GM06990 (cell line): ENCODE results near the gene DHX57.

Source experiments
- DNase-seq: peaks from one replicate; pipeline ENCODE4 v3.0.0-alpha.2; 2011; ENCODE audit not compliant: insufficient read length; ENCODE audit errors: extremely low read depth
- H3K27me3 ChIP-seq: replicated peaks from 2 replicates; pipeline ENCODE4 v1.6.0; 2011; ENCODE audit warnings: low read length; ENCODE audit not compliant: control insufficient read depth, insufficient read depth
- H3K36me3 ChIP-seq: 2 replicates; pipeline ENCODE4 v1.5.1; 2011; ENCODE audit warnings: low read length; ENCODE audit not compliant: control insufficient read depth, insufficient read depth
- H3K4me3 ChIP-seq: replicated peaks from 2 replicates; pipeline ENCODE4 v1.5.1; 2011; ENCODE audit warnings: low read depth, mild to moderate bottlenecking, control low read depth, low read length
- TF ChIP-seq, protein P1 (sequence below): IDR thresholded peaks from 2 replicates; pipeline ENCODE4 v1.5.1; 2011; ENCODE audit warnings: low read length, control low read depth, mild to moderate bottlenecking, inconsistent platforms; ENCODE audit not compliant: insufficient read depth, poor library complexity, severe bottlenecking

The DHX57 gene

DNA sequence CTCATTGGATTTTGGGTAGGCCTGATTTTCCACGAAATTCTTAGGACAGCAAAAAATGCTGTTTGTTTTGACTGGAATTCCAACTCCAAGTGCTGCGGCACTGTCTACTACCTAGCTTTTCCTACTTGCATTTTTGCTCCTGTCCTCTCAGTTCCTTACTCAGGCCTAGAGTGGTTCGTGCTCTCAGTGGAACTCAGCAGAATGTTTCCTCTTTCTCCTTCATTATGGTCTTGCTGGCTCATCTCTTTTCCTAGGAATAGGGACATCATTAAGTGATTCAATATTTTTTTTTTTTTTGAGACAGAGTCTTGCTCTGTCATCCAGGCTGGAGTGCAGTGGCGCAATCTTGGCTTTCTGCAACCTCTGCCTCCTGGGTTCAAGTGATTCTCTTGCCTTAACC lies 59.8 kb downstream of the DHX57 start:
- TF ChIP-seq, protein P1, sequence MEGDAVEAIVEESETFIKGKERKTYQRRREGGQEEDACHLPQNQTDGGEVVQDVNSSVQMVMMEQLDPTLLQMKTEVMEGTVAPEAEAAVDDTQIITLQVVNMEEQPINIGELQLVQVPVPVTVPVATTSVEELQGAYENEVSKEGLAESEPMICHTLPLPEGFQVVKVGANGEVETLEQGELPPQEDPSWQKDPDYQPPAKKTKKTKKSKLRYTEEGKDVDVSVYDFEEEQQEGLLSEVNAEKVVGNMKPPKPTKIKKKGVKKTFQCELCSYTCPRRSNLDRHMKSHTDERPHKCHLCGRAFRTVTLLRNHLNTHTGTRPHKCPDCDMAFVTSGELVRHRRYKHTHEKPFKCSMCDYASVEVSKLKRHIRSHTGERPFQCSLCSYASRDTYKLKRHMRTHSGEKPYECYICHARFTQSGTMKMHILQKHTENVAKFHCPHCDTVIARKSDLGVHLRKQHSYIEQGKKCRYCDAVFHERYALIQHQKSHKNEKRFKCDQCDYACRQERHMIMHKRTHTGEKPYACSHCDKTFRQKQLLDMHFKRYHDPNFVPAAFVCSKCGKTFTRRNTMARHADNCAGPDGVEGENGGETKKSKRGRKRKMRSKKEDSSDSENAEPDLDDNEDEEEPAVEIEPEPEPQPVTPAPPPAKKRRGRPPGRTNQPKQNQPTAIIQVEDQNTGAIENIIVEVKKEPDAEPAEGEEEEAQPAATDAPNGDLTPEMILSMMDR = no peak
- no peak for DNase-seq
- Histone ChIP-seq H3K4me3 (no peak overlapping the region), H3K27me3 (no peaks in the 10 kb centered on the region), H3K36me3 (peaks cover 10% of the 10 kb centered on the region)

DNA sequence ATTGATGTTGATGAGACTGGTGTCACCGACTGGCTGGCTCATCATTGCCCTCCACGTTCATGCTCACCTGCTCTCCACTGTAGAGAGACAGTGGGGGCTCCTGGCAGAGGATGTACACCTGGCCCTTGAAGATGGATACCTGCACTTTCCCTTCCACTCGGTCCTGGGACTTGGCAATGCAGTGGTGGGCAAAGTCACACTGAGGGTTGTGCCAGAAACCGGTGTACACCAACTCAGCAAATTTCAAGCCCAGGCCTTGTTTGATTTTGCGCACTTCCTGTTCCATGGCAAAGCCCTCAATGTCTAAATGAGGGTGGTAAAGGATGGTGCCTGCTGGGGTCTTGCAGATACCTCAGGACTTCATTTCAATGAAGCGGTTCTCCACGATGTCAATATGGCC lies 65.2 kb downstream of the DHX57 start:
- no peak for DNase-seq
- Histone ChIP-seq H3K27me3 (no peaks in the 10 kb centered on the region), H3K36me3 (peaks cover 7% of the 10 kb centered on the region), H3K4me3 (no peak overlapping the region)
- TF ChIP-seq, protein P1 = no peak

DNA sequence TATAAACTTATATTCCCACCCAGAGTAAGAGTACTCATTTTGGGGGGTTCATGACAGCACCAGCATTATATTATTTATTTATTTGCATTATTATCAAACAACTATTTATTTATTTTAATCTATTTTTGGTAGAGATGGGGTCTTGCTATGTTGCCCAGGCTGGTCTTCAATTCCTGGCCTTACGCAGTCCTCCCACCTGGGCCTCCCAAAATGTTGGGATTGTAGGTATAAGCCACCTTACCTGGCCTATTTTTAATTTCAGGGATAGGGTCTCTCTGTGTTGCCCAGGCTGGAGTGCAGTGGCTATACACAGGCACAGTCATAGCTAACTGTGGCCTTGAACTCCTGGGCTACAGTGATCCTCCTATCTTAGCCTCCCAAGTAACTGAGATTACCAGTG lies 67.1 kb downstream of the DHX57 start:
- no peaks in the 10 kb centered on the region for H3K27me3 ChIP-seq
- H3K4me3 ChIP-seq = no peak overlapping the region
- TF ChIP-seq, protein P1 = no peak
- DNase-seq = no peak
- peaks cover 4% of the 10 kb centered on the region for H3K36me3 ChIP-seq

DNA sequence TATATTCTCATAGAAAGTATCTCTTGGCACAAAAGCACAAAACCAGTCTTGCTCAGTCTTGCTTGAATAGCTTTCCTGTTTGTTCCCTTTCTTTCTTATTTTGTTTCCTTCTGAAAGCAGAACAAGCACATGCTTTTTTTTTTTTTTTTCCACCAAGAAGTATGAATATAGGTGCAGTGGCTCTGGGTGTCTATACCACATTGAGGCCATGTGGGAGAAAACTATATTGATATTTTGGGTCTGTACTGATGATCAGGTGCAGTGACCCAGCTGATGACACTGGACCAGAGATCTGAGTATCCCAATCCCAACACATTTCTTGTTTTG lies 69.0 kb downstream of the DHX57 start:
- DNase-seq = no peak

DNA sequence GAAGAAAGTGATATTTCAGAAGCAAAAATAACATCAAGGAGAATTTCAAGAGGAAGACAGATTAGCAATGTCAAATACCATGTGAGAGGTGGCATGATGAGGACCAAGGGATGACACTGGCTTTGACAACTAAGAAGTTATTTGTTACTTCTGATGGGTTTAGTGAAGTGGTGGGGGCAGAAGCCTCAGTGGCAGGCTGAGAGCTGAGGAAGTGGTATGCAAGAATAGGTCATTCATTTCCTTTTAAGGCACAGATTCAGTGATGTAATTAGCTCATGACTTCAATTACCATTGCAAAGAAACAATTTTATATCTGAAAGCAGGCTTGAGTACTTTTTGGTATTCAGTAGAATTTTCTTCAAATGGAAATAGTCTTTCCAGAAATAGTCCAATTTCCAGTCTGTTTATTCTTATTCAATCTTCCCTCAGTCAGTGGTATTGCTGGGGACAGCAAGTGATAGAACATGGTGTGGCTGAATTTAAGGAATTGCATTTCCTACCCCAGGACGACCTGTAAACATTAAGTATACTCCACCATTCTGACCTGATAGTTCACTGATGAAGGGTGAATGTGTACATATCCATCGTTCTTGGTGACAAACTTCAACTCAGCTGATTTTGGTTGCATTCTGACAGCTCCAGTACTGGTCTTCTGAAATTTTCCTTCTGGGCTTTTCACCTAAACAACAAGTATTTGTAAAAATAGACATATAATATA lies 69.6 kb downstream of the DHX57 start:
- Histone ChIP-seq H3K36me3 (peaks cover under 1% of the 10 kb centered on the region), H3K4me3 (no peak overlapping the region), H3K27me3 (no peaks in the 10 kb centered on the region)
- no peak for DNase-seq
- TF ChIP-seq, protein P1 = no peak

More for the DNA sequence above, 69.0 kb downstream of the DHX57 start:
- TF ChIP-seq, protein P1 = no peak
- no peak overlapping the region for H3K4me3 ChIP-seq
- H3K27me3 ChIP-seq = no peaks in the 10 kb centered on the region
- H3K36me3 ChIP-seq = peaks cover 4% of the 10 kb centered on the region

DNA sequence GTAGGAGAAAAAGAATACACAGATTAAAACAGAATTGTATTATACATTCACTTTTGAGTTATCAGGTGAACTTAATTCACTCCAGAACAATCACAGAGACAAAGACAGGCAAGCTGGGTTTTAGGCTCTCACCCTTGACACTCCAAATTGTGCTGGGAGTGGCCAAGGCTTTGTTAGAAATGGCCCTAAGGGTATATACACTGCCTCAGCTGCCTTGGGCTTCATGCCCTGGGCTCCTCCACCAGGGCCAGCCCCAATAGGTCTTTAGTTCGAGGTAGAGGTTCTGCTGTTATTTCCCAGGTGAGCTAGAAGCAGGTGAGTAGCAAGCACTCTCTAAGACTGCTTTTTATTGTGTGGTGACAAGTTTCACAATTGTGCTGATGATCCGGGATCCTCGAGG lies 77.8 kb downstream of the DHX57 start:
- TF ChIP-seq, protein P1 = no peak
- Histone ChIP-seq H3K36me3 (peaks cover 3% of the 10 kb centered on the region), H3K4me3 (no peak overlapping the region), H3K27me3 (no peaks in the 10 kb centered on the region)
- no peak for DNase-seq
